Osteocyte (in vitro differentiated cells): Measurements from ENCODE around the gene UBASH3A. TPM values are rescaled to one million over a fixed set of nuclear protein-coding genes. Genes with fewer than 3 reads are reported as not detected.

Source experiments
- DNase-seq: peaks from one replicate; pipeline ENCODE4 v3.0.0; 2021; ENCODE audit warnings: mixed read lengths; ENCODE audit not compliant: unreplicated experiment; ENCODE audit errors: extremely low spot score
- H3K27ac Mint-ChIP-seq: one replicate; pipeline ENCODE4 v1.8.0; 2021; ENCODE audit warnings: mild to moderate bottlenecking, mixed read lengths; ENCODE audit not compliant: unreplicated experiment
- H3K27me3 Mint-ChIP-seq: one replicate; pipeline ENCODE4 v1.8.0; 2021; ENCODE audit warnings: mixed read lengths; ENCODE audit not compliant: unreplicated experiment
- H3K36me3 Mint-ChIP-seq: one replicate; pipeline ENCODE4 v1.8.0; 2021; ENCODE audit warnings: mixed read lengths; ENCODE audit not compliant: unreplicated experiment
- H3K4me1 Mint-ChIP-seq: one replicate; pipeline ENCODE4 v1.8.0; 2021; ENCODE audit warnings: mixed read lengths; ENCODE audit not compliant: unreplicated experiment
- H3K4me3 Mint-ChIP-seq: one replicate; pipeline ENCODE4 v1.8.0; 2021; ENCODE audit warnings: mild to moderate bottlenecking, moderate library complexity, mixed read lengths; ENCODE audit not compliant: unreplicated experiment
- H3K9me3 Mint-ChIP-seq: one replicate; pipeline ENCODE4 v1.8.0; 2021; ENCODE audit warnings: mixed read lengths; ENCODE audit not compliant: unreplicated experiment
- CTCF ChIP-seq: fragments of 200-600 bp; sonication (generic); IDR thresholded peaks from 2 replicates; pipeline ENCODE4 v1.5.0; 2021; ENCODE audit warnings: antibody characterized with exemption, mild to moderate bottlenecking, moderate library complexity
- total RNA-seq: library from RNA; stranded (reverse); gene quantifications from 2 replicates; pipeline ENCODE4 v1.2.1, GENCODE V29; 2021

Gene UBASH3A
- total RNA-seq, 1 donor from 2014 or later = not detected

DNA sequence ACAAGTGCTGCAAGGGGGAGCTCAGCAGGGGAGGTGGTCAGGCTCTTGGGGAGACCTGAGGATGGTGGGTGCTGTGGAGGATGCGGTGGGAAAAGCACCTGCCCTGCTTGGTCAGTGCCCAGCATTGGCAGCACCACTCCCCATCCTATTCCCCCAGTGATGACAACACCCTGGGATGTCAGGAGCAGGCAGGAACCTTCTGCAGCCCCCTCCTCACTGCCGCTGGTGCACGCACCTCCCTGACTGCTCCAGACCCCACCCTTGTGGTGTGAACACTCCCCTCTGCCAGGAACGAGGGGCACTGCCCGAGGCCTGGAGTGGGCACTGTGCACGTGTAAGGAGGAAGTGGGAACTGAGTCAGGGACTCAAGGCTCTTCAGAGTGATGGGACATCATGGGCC, 20.4 kb upstream of the UBASH3A start:
- no peak for TF ChIP-seq CTCF
- H3K4me3 Mint-ChIP-seq = no peak overlapping the region
- peaks cover 2% of the 10 kb centered on the region for H3K36me3 Mint-ChIP-seq
- no peak for DNase-seq
- H3K4me1 Mint-ChIP-seq = peaks cover 6% of the 10 kb centered on the region
- peaks cover 11% of the 10 kb centered on the region for H3K27me3 Mint-ChIP-seq
- H3K9me3 Mint-ChIP-seq = peaks cover 10% of the 10 kb centered on the region
- H3K27ac Mint-ChIP-seq = no peak overlapping the region

- H3K27me3 Mint-ChIP-seq = peaks cover 12% of the 10 kb centered on the region
Measured at GRCh38 chr21:42384156-42384945, 19.4 kb upstream of the UBASH3A start.

DNA sequence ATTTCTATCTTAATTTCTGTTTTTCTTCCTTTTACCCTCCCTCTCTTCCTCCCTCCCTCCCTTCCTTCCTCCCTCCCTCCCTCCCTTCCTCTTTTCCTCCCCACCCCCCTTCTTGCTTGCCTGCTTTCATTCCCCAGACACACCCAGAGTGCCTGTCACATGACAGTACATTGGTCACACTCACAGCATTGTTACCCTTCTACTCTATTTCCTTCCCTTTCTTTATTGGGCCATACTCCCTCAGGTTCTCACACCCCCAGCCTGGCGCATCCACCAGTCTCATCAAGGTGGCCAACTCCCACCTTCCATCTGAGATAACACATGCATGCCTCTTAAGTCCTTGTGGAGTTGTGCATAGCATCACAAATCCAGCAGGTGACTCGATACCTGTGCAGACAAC, 18.7 kb upstream of the UBASH3A start:
- H3K27ac Mint-ChIP-seq = no peak overlapping the region
- peaks cover 15% of the 10 kb centered on the region for H3K4me1 Mint-ChIP-seq
- no peak for TF ChIP-seq CTCF
- no peak for DNase-seq
- H3K4me3 Mint-ChIP-seq = no peak overlapping the region
- H3K9me3 Mint-ChIP-seq = peaks cover 10% of the 10 kb centered on the region
- H3K27me3 Mint-ChIP-seq = peaks cover 17% of the 10 kb centered on the region
- peaks cover 2% of the 10 kb centered on the region for H3K36me3 Mint-ChIP-seq

More at GRCh38 chr21:42384156-42384945, 19.4 kb upstream of the UBASH3A start:
- no peak for TF ChIP-seq CTCF
- no peak for DNase-seq
- no peak overlapping the region for H3K4me3 Mint-ChIP-seq
- peaks cover 12% of the 10 kb centered on the region for H3K4me1 Mint-ChIP-seq
- H3K27ac Mint-ChIP-seq = no peak overlapping the region
- H3K9me3 Mint-ChIP-seq = peaks cover 10% of the 10 kb centered on the region
- peaks cover 2% of the 10 kb centered on the region for H3K36me3 Mint-ChIP-seq

GRCh38 chr21:42385619-42386018, 18.1 kb upstream of the UBASH3A start:
- Mint-ChIP-seq H3K9me3 (peaks cover 10% of the 10 kb centered on the region), H3K27me3 (peaks cover 23% of the 10 kb centered on the region), H3K4me3 (no peak overlapping the region), H3K27ac (no peak overlapping the region), H3K36me3 (peaks cover 2% of the 10 kb centered on the region), H3K4me1 (peaks cover 15% of the 10 kb centered on the region)
- DNase-seq = no peak
- TF ChIP-seq CTCF = no peak

GRCh38 chr21:42386034-42386591, 17.6 kb upstream of the UBASH3A start:
- no peak overlapping the region for H3K27ac Mint-ChIP-seq
- peaks cover 2% of the 10 kb centered on the region for H3K36me3 Mint-ChIP-seq
- H3K4me3 Mint-ChIP-seq = no peak overlapping the region
- TF ChIP-seq CTCF = no peak
- peaks cover 18% of the 10 kb centered on the region for H3K4me1 Mint-ChIP-seq
- peaks cover 25% of the 10 kb centered on the region for H3K27me3 Mint-ChIP-seq
- peaks cover 10% of the 10 kb centered on the region for H3K9me3 Mint-ChIP-seq
- no peak for DNase-seq
